G401 (cell line): Measurements from ENCODE around the gene MBLAC2. TPM values are rescaled to one million over a fixed set of nuclear protein-coding genes. Genes with fewer than 3 reads are reported as not detected.
A peak's percentile ranks its signal among the peaks of the same experiment; 100 is the strongest.

Experiments
- DNase-seq: peaks from one replicate; pipeline ENCODE4 v3.0.0-alpha.2; 2015; ENCODE audit warnings: low spot score
- in situ Hi-C: cut with HindIII; loops from 2 replicates; pipeline ENCODE4 v1.10.0; 2016; ENCODE audit warnings: low sequenced_read_pairs, mixed read lengths
- total RNA-seq: library from RNA; depleted of rRNA; stranded (reverse); fragments of >200 nt; shearing (Covaris generic); gene quantifications from 2 replicates; pipeline ENCODE4 v1.2.3, GENCODE V29; 2014; rRNA removed

MBLAC2 gene
- total RNA-seq, 1 experiment from 2014 or later = 4.3 TPM

DNA sequence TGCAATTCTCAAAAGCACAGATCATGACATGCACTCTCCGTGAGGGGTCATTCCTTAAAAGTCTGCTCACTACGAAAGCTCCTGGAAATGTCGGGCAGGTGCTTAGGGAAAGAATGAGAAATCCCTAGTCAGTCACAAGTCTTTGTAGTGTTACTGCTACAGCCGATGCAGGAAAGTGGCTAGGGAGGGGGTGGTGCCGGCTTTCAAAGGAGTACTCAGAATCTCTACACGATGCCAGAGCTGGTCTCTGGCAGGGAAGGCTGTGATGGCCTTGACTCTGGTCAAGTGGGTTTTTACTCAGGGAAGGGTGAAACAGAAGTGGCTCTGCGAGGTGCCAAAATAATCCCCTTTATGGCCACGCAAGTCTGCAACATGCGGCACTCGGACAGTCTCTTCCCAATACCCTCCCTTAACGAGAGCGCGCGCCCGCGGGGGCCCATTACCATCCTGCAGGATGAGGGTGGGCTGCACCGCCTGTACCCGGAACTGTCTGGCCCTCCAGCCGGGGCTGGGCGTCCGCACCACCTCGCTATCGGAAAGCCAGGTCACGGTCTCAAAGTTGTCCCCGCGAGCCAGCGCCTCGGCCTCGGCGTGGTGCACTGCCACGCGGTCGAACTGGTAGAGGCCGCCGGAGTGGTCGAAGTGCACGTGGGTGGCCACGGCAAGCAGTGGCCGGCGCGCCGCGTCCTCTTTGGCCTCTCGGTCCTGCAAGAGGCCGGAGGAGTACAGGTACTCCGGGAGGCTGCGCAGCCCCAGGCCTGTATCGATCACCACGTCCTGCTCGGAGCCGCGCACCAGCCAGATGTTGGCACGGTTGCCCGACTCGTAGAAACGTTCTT is 956 bp downstream of the MBLAC2 start:
- DNase-seq = peak; percentile 55
- in situ Hi-C loops = no loop called here

DNA sequence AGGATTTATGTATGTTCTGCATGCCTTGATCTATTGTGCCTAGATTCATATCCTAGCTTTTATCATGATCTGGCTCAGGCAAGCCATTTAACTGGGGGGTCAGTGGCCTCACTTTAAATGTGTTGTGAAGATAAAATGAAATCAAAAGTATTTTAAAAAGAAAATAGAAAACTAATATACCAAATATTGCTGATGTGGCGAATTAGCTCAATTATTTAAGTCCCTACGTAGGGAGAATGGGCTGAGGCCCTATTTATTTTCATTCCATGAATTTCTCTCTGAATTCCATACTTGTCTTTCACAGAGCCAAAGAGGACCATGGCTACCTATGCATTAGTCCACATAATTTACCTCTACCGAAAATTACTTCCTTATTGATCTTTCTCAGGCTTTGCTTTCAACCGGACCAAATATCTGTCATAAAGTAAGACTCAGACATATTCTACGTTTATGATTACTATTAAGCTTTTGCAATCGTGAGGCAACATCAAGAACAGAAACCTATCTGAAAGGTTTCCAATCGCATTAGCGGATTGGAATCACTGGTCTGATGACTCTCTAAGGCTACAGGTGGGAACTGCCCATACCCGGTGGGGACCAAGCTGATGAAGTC is 1.7 kb downstream of the MBLAC2 start:
- DNase-seq = no peak
- in situ Hi-C loops = no loop called here

DNA sequence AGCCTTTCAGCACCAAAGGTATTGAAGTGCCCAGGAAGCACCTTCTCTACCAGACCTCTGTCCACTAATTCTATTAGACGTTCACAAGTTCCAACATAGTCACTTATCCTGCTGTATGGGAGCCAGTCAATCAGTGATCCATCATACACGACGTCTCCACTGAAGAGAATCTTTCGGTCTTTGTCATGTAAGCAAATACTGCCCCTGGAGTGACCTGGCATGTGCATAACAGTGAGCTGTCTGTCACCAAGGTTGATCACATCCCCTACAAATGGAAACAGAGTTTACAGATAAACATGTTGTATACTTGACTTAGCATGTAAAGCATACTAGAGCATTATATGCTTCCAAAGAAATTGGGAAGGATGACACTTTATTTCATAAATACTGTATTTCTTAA is 13.3 kb downstream of the MBLAC2 start:
- DNase-seq = no peak
- in situ Hi-C loops = no loop called here

DNA sequence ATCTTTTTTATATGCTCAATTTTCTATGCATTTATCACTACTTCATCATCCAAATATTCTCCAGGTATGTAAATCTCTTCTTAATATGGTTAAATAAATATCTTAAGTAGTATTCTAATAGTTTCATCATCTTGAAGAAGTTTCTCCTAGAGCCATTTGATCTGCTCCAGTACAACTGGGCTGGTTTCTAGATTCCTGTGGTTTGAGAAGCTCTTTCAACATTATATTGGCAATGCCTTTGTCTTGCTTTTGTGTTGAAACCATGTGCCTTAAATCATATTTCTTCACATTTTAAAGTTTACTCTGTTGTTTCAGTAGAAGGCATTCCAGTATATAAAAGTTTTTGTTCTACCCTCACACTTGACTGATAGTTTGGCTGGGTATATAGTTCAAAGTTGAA is 27.6 kb downstream of the MBLAC2 start:
- in situ Hi-C loops = no loop called here
- no peak for DNase-seq

DNA sequence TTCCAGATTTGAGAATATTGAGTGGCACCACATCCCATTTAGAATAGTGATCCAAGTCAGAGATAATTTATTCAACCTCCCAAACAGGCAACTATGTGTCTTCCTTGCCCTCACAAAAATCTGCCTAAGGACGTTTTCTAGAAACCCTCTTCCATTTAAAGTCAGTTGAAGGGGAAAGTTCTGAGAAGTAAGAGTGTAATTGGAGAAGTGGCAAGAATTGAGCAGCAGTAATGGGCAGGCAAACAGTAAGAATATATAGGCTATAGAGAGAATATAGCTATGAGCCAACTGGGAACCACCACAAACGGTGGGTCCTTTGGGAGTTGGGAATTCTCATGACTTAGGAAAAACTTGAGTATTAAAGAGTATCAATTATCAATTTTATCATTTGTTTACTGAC is 33.9 kb downstream of the MBLAC2 start:
- in situ Hi-C loops = no loop called here
- DNase-seq = no peak

DNA sequence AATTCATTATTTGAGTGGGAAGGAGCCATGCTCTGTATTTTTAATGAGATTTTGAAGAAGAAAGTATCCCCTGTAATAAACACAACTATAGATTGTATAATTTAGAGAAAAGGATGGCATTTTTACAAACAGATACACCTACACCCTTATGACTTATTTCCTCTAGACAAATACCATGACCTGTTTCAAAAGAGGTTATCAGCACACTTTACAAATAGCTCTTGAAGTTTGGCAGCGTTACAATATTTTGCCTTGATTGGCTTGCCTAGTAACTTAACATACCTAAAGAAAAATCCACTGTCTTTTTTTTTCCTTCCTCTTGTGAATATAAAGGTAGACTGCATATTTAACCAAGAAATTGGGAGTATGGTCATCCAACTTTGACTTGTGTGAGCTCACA is 36.5 kb downstream of the MBLAC2 start:
- no peak for DNase-seq
- in situ Hi-C loops = no loop called here

DNA sequence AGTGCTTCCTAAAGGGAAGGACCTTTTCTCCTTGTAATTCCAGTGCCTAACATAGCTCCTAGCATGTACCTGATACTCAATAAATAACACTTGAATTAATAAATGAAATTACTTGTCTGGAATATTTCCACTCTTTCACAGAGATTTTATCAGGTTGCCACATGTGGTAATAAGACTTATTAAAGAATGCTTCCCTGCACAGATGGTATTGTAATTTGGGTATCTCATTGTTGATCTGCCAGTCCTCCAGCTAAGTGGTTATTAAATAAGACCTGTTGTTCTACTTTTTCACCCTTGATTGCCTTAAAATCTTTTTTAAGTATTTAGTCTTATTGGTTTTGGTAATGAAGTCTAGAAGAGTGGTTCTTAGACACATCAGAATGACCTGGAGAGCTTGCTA is 36.9 kb downstream of the MBLAC2 start:
- DNase-seq = no peak
- in situ Hi-C loops = no loop called here

DNA sequence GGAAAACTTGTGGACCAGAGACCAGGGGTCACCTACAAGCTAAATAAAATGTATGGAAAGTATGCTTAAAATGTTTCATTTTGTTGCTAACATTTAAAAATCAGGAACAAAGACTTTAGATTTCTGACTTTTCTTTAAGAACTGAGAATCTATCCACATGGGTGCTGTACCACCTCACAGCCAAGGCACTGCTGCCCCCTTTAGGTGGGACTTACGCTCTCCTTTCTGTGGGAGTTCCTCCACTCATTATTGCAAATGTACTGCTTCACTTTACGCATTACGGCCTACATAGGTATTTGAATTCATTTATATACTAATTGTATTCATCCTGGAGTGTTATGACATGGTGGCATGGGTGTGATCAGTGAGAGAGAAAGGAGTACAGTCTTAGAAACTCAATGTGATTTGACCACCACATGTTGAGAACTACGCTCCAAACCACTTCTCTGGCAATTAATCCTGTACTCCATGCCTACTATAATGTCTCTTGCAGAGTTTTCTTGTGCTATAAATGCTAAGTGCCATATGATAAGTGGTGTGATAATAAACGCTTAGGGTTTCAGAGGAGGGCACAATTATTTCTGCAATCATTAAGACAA is 40.4 kb downstream of the MBLAC2 start:
- in situ Hi-C loops = no loop called here
- DNase-seq = peak; percentile 37

DNA sequence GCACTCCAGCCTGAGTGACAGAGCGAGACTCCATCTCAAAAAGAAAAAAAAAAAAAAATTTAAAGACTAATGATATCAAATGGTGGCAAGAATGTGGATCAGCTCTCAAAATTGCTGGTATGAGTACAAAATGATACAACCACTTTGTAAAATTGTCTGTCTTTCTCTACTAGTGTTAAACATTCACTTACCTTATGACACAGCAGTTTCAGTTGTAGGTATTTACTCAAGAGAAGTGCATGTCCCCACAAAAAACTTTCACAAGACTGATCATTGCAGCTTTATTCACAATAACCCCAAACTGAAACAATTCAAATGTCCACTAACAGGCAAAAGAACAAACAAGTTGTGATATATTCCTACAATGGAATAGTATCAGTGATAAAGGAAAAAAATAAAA is 50.3 kb downstream of the MBLAC2 start:
- DNase-seq = no peak
- in situ Hi-C loops = no loop called here

DNA sequence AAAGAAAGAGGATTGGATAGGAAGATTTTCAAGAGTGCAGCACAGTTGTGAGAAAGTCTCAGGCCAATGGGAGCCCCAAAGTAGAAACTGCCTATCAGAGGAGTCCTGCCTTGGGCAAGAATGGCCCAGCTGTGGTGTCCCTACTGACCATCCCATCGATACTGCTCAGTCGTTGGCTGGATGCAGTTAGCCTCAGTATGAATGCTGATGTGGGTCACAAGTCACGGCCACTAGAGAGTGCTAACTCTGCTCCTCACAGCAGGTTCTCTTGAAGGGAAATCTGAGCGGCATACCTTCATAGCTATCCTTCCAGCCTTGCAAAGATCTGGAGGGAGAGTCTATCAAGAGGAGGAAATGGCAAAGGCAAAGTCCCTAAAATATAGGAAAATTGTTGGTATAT is 53.4 kb downstream of the MBLAC2 start:
- in situ Hi-C loops = no loop called here
- no peak for DNase-seq

DNA sequence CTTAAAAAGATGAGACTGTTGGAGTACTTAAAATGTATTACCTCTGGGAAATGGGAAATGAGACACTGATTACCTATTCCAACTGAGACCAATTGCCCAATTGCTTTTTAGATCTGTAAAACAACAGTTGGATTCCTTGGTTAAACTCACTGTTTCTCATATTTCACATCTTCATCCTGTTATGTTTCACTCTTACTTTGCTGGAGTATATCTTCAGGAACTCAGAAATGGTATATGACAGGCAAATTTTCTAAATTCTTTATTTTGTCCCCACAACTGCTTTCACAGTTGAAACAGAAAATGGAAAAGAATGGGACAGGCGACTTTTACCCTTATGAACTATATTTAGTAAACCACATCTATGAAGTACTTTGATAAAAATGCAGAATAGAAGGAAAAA is 56.4 kb downstream of the MBLAC2 start:
- in situ Hi-C loops = no loop called here
- no peak for DNase-seq

DNA sequence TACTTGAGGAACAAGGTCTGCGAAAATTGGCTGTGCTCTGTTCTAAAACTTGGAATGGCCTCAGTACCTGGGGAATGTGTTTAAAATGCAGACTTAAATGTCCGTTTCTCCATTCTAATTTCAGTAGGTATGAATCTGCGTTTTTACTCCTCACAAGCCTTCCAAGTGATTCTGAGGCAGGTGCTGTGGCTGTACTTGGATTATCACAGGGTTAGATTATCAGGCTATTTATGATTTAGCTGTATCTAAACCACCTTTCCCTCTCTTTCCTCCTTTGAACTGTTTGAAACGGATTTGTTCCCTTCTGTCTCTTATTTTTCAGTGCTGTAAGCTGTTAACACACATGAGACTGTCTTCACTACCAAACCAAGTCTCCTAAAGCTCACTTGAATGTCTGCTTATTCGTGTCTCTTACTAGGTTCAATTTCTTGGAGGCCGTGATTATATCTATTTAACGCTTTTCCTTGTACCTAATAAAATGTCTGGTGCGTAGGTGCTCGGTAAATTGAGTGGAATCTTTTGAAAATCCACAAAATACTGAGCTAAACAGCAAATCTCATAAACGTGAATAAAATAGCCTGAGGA is 64.3 kb downstream of the MBLAC2 start:
- in situ Hi-C loops = no loop called here
- no peak for DNase-seq

DNA sequence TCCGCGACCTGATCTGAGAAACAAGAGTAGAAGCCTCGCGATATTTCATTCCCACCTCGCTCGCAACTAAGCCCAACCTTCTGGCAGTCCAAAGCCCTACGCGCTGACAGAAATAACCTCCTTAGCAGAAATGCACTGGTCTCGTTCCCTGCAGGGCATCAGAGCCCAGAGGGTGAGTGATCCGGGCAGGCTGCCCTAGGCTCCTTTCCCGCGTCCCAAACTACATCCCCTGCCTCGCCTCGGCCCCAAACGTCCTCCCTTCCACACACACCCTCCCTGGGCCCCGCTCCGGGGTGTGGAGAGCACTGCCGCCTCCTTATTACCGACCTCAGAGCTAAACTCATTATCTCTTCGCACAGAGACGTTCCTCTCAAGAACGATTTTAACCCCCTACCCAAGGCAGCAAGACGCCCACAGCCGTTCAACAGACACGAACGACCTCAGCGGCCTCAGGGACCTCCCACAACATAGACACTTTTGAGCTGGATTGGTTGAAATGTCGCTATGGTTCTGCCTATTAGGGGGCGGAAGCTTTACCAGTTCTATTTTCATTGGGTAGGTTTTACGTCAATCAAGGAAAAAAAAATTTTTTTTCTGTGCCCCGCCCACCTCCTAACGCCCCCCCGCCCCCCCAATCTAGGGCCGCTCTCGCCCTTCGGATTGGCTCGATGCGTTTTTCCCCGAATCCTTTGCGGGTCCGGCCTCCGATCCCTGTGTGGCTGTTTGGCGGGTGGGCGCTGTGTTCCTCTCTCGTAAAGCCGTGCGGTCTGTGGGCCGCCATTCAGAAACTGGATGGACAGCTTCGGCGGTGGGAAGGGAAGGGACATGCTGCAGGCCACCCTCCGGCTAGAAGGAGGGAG is 65.0 kb downstream of the MBLAC2 start, which contains the start of gene CETN3:
Gene CETN3, minus strand, starts transcription at position 439 of the 860 bp plus-strand sequence. Its CDS starts 95 bp downstream, at position 344.
- in situ Hi-C loops = no loop called here

DNA sequence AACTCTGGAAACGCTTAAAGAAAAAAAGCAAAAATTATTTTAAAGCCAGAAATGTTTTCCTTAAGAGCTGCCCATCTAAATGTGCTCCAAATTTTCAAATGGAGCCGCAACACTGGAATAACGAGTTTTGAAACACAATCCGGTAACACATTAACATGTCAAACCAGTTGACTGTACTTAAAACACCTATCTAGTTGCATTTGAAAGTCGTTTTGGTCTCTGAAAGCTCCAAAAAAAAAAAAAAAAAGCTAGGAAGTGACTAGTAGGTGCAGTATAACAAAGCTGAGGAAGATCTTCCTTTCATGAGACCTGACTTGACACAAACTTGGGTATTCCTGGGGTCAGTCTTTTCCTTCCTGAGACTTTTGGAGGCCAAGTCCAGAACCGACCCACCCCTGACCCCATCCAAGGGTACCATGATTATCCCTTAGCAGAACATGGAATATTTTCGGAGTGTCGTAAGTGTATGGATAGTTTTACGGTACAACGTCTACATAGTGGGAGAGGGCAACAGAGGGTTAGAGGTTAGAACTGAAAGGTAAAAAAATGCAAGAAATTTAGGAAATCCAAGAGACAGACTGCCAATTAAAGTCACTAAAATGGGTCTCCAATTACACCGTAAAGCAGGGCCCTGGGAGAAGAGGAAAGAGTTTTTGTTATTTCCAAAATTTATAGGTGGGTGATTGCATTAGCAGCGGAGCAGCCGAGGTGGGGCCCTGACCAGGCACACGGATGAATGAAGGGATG is 65.8 kb downstream of the MBLAC2 start:
- in situ Hi-C loops = no loop called here
- peak; percentile 41 for DNase-seq

More for the DNA sequence above, 65.0 kb downstream of the MBLAC2 start, which contains the start of gene CETN3:
- DNase-seq = peak; percentile 98

Other genes starting within 250 kb of the MBLAC2 start
- gene CETN3, start 65.0 kb downstream of the MBLAC2 start, total RNA-seq = 20.2 and 48.4 TPM in 2 replicates
- 2.8 and 16.3 TPM in 2 replicates for gene POLR3G, start 93 bp upstream of the MBLAC2 start, total RNA-seq
- 3.8 and 6.2 TPM in 2 replicates for gene LYSMD3, start 54.8 kb upstream of the MBLAC2 start, total RNA-seq
- gene ADGRV1, start 84.0 kb upstream of the MBLAC2 start, total RNA-seq = not detected in 2 replicates